ENCODE data around the gene BEND6. TPM values are rescaled to one million over a fixed set of nuclear protein-coding genes. Genes with fewer than 3 reads are reported as not detected.

BEND6 gene
- total RNA-seq, 2 donors from 2014 or later = 9.8 to 18.5 TPM

- DNase-seq (ENCODE audit: low spot score) = no peak
These were observed 113.2 kb downstream of the BEND6 start for GRCh38 chr6:57068061-57068460.

GRCh38 chr6:57069228-57069627 is 114.3 kb downstream of the BEND6 start:
- DNase-seq (ENCODE audit: low spot score) = no peak
- intact Hi-C loops (cut with DNase I) = no loop called here

More at GRCh38 chr6:57068061-57068460, 113.2 kb downstream of the BEND6 start:
- intact Hi-C loops (cut with DNase I) = no loop called here

GRCh38 chr6:57069920-57070331 is 115.0 kb downstream of the BEND6 start:
- DNase-seq (ENCODE audit: low spot score) = no peak
- intact Hi-C loops (cut with DNase I) = no loop called here

- intact Hi-C loops (cut with DNase I) = no loop called here
These were observed 117.2 kb downstream of the BEND6 start for GRCh38 chr6:57072108-57072507.

GRCh38 chr6:57074383-57074782 is 119.5 kb downstream of the BEND6 start:
- DNase-seq (ENCODE audit: low spot score) = no peak
- intact Hi-C loops (cut with DNase I) = no loop called here

More at GRCh38 chr6:57072108-57072507, 117.2 kb downstream of the BEND6 start:
- DNase-seq (ENCODE audit: low spot score) = no peak

GRCh38 chr6:57075092-57075491 is 120.2 kb downstream of the BEND6 start:
- intact Hi-C loops (cut with DNase I) = no loop called here

More at GRCh38 chr6:57075092-57075491, 120.2 kb downstream of the BEND6 start:
- DNase-seq (ENCODE audit: low spot score) = no peak

Other genes starting within 250 kb of the BEND6 start
- gene KIAA1586, start 91.6 kb downstream of the BEND6 start, total RNA-seq = 10 to 100 TPM; 15.3 to 15.8 TPM
- gene ZNF451, start 135.1 kb downstream of the BEND6 start, total RNA-seq = 10 to 100 TPM; 45.0 to 50.5 TPM
- 10 to 100 TPM; 32.6 to 45.8 TPM for gene BAG2, start 217.2 kb downstream of the BEND6 start, total RNA-seq